GM12874 (cell line): ENCODE measurements around the gene SLC24A5.

ENCODE experiments used
- CTCF ChIP-seq: IDR thresholded peaks from 2 replicates; pipeline ENCODE4 v1.5.1; 2011; ENCODE audit warnings: low read depth, mild to moderate bottlenecking, control low read depth, low read length, moderate library complexity; ENCODE audit not compliant: insufficient read depth

The SLC24A5 gene

GRCh38 chr15:48096813-48097212 is 24.0 kb upstream of the SLC24A5 start:
- TF ChIP-seq CTCF = no peak

GRCh38 chr15:48097264-48097663 is 23.5 kb upstream of the SLC24A5 start:
- TF ChIP-seq CTCF = no peak

GRCh38 chr15:48101376-48101961 is 19.3 kb upstream of the SLC24A5 start:
- no peak for TF ChIP-seq CTCF

GRCh38 chr15:48102167-48102566 is 18.6 kb upstream of the SLC24A5 start:
- no peak for TF ChIP-seq CTCF

- no peak for TF ChIP-seq CTCF
These were observed 17.1 kb upstream of the SLC24A5 start for GRCh38 chr15:48103647-48104046.

- no peak for TF ChIP-seq CTCF
These were observed 14.9 kb upstream of the SLC24A5 start for GRCh38 chr15:48105936-48106335.

- TF ChIP-seq CTCF = no peak
These were observed 11.6 kb upstream of the SLC24A5 start for GRCh38 chr15:48109212-48109611.

- no peak for TF ChIP-seq CTCF
These were observed 10.8 kb upstream of the SLC24A5 start for GRCh38 chr15:48109856-48110531.
